ENCODE data around the gene LHCGR. TPM values are rescaled to one million over a fixed set of nuclear protein-coding genes. Genes with fewer than 3 reads are reported as not detected.

The LHCGR gene
- total and polyA plus RNA-seq, 2 of the 13 experiments (the other 11 are each of a cell fraction or from before 2014, with no cell fraction given), result not detected

DNA sequence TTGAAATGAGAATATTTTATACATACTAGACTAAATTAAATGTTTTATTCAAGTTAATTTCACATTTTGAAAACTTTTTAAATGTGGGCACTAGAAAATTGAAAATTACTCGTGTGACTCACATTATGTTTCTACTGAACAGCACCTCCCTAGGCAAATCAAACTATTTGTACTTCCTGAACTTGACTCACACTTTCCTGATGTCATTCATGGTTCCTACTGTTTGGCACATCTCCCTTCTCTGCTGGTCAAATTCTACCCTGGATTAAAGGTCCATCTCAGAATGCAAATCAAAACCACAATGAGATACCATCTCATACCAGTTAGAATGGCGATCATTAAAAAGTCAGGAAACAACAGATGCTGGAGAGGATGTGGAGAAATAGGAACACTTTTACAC, 16.7 kb downstream of the LHCGR start:
- Histone ChIP-seq H3K9me3 (ENCODE audit: low read length) (no peaks in the 10 kb centered on the region), H3K4me3 (replicated peaks in 1 of 3; ENCODE audit: insufficient read depth in 1 of 3, low read depth in 2 of 3, low read length in 3 of 3) (no peak overlapping the region), H3K4me2 (ENCODE audit: low read depth, low read length) (no peak overlapping the region), H3K27ac (ENCODE audit: extremely low read length, insufficient read depth, low read length) (no peak overlapping the region), H3K27me3 (ENCODE audit: control insufficient read depth in 1 of 2, insufficient read depth in 2 of 2, low read length in 2 of 2) (no peaks in the 10 kb centered on the region), H3K79me2 (ENCODE audit: insufficient read depth, low read length) (no peaks in the 10 kb centered on the region), H3K4me1 (ENCODE audit: insufficient read depth, low read length) (no peaks in the 10 kb centered on the region), H3K36me3 (replicated peaks in 1 of 2; ENCODE audit: control insufficient read depth in 1 of 2, insufficient read depth in 2 of 2, low read length in 2 of 2) (no peaks in the 10 kb centered on the region), H2AFZ (ENCODE audit: low read length) (no peak overlapping the region), H4K20me1 (ENCODE audit: insufficient read depth, low read length) (no peaks in the 10 kb centered on the region), H3K9ac (ENCODE audit: insufficient read depth, low read depth, low read length) (no peak overlapping the region)
- WGBS (ENCODE audit: low lambda C conversion rate), result 1% methylated on average over 2 of the region's 2 CpGs
- TF ChIP-seq NBN (conservative IDR thresholded peaks at IDR 0.05), result no peak
- no peak for TF ChIP-seq PHB2 (IDR thresholded peaks at IDR 0.05; ENCODE audit: partially characterized antibody)
- no peak for TF ChIP-seq RBM22 (optimal IDR thresholded peaks at IDR 0.05; ENCODE audit: low read length)
- TF ChIP-seq, protein P1, sequence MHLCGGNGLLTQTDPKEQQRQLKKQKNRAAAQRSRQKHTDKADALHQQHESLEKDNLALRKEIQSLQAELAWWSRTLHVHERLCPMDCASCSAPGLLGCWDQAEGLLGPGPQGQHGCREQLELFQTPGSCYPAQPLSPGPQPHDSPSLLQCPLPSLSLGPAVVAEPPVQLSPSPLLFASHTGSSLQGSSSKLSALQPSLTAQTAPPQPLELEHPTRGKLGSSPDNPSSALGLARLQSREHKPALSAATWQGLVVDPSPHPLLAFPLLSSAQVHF (CRISPR knock-in tag; IDR thresholded peaks at IDR 0.05), result no peak
- peak; percentile 45; the same call in 1 of the 2 replicates for TF ChIP-seq ATF7 (IDR thresholded peaks at IDR 0.05)
- no peak for TF ChIP-seq ATF7 (CRISPR knock-in tag; IDR thresholded peaks at IDR 0.05)
- TF ChIP-seq CREB1 (IDR thresholded peaks at IDR 0.05), result peak; percentile 78
- TF ChIP-seq CREB1 (CRISPR knock-in tag; IDR thresholded peaks at IDR 0.05), result no peak
- no TSS peak for BruUV-seq (replicated peaks)
- POLR2A ChIA-PET, result no interaction called here
- intact Hi-C loops (cut with micrococcal nuclease; ENCODE audit: unreplicated experiment), result no loop called here
- ATAC-seq (no peak), DNase-seq (ENCODE audit: low spot score) (no peak), FAIRE-seq (no peak)
- in situ Hi-C loops (cut with HindIII; ENCODE audit: extremely low pct_ligation_motif_present, low pct_unique_long_range_greater_than_20kb), result no loop called here
- CTCF ChIA-PET (ENCODE audit: low intra/inter-chr PET ratio, low total read pairs), result no interaction called here

DNA sequence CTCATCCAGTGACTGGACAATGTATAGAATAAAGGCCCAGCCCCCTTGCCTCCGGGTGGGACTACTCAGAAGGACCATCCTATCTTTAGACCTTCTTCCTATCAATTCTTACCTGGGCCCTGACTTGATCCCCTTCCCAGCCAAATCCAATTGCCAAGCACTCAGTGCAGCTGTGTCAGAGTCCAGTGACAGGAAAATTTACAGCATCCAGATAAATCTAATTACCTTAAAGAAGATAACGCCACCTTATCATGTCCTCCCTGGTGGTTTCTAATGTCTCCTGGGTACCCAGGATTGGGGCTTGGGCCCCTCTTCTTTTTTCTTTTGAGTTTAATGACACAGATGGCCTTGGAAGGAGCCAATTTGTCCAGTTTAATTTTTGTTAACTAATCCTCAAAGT, 19.3 kb downstream of the LHCGR start:
- Histone ChIP-seq H3K27ac (ENCODE audit: extremely low read length, insufficient read depth, low read length) (no peak overlapping the region), H4K20me1 (ENCODE audit: insufficient read depth, low read length) (no peaks in the 10 kb centered on the region), H3K9me3 (ENCODE audit: low read length) (no peaks in the 10 kb centered on the region), H2AFZ (ENCODE audit: low read length) (no peak overlapping the region), H3K4me3 (replicated peaks in 1 of 3; ENCODE audit: insufficient read depth in 1 of 3, low read depth in 2 of 3, low read length in 3 of 3) (no peak overlapping the region), H3K9ac (ENCODE audit: insufficient read depth, low read depth, low read length) (no peak overlapping the region), H3K36me3 (replicated peaks in 1 of 2; ENCODE audit: control insufficient read depth in 1 of 2, insufficient read depth in 2 of 2, low read length in 2 of 2) (no peaks in the 10 kb centered on the region), H3K79me2 (ENCODE audit: insufficient read depth, low read length) (no peaks in the 10 kb centered on the region), H3K4me1 (ENCODE audit: insufficient read depth, low read length) (no peaks in the 10 kb centered on the region), H3K4me2 (ENCODE audit: low read depth, low read length) (no peak overlapping the region), H3K27me3 (ENCODE audit: control insufficient read depth in 1 of 2, insufficient read depth in 2 of 2, low read length in 2 of 2) (no peaks in the 10 kb centered on the region; a peak in 1 of 5 replicates)
- no peak for FAIRE-seq
- BruUV-seq (replicated peaks), result no TSS peak
- ChIA-PET POLR2A (no interaction called here), CTCF (ENCODE audit: low intra/inter-chr PET ratio, low total read pairs) (no interaction called here)
- in situ Hi-C loops (cut with HindIII; ENCODE audit: extremely low pct_ligation_motif_present, low pct_unique_long_range_greater_than_20kb) (no loop called here), intact Hi-C loops (cut with micrococcal nuclease; ENCODE audit: unreplicated experiment) (no loop called here)
- no peak for ATAC-seq
- DNase-seq (ENCODE audit: low spot score), result no peak
- WGBS (ENCODE audit: low lambda C conversion rate), result 0% methylated on average over 2 of the region's 2 CpGs
- TF ChIP-seq ZMAT3 (CRISPR knock-in tag; conservative IDR thresholded peaks at IDR 0.05) (no peak), ZNF180 (CRISPR knock-in tag; IDR thresholded peaks at IDR 0.05; ENCODE audit: borderline replicate concordance, low read depth) (no peak), HOXA3 (CRISPR knock-in tag; IDR thresholded peaks at IDR 0.05) (no peak), JDP2 (CRISPR knock-in tag; IDR thresholded peaks at IDR 0.05; ENCODE audit: borderline replicate concordance) (no peak), DR1 (CRISPR knock-in tag; IDR thresholded peaks at IDR 0.05) (no peak), ZNF597 (CRISPR knock-in tag; IDR thresholded peaks at IDR 0.05) (no peak), PAWR (CRISPR knock-in tag; IDR thresholded peaks at IDR 0.05; ENCODE audit: borderline replicate concordance) (no peak), ZBTB43 (CRISPR knock-in tag; conservative IDR thresholded peaks at IDR 0.05) (no peak), MED8 (CRISPR knock-in tag; IDR thresholded peaks at IDR 0.05; ENCODE audit: insufficient replicate concordance) (no peak)
- TF ChIP-seq, protein P2, sequence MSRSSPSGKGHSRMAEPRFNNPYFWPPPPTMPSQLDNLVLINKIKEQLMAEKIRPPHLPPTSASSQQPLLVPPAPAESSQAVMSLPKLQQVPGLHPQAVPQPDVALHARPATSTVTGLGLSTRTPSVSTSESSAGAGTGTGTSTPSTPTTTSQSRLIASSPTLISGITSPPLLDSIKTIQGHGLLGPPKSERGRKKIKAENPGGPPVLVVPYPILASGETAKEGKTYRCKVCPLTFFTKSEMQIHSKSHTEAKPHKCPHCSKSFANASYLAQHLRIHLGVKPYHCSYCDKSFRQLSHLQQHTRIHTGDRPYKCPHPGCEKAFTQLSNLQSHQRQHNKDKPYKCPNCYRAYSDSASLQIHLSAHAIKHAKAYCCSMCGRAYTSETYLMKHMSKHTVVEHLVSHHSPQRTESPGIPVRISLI (CRISPR knock-in tag; IDR thresholded peaks at IDR 0.05; ENCODE audit: borderline replicate concordance), result no peak

Data from HepG2 (cell line).